Umbilical cord (tissue), 2 donors: ENCODE measurements around the gene POU2AF2. TPM values are rescaled to one million over a fixed set of nuclear protein-coding genes. Genes with fewer than 3 reads are reported as not detected.
"Not testable (repeated sequence)": the region's sequence is repeated elsewhere in the genome, so short reads cannot be mapped to it uniquely, and the experiment has no call there.

ENCODE experiments used
- DNase-seq: peaks from one replicate; pipeline ENCODE4 v3.0.0-alpha.2; 2015; ENCODE audit warnings: low spot score
- total RNA-seq: library from RNA; depleted of rRNA; stranded (reverse); fragments of >200 nt; gene quantifications from one replicate; pipeline ENCODE4 v1.2.3, GENCODE V29; 2014; ENCODE audit warnings: low replicate concordance; ENCODE audit not compliant: insufficient read depth

Gene POU2AF2
- total RNA-seq, 1 donor from 2014 or later: not detected

DNA sequence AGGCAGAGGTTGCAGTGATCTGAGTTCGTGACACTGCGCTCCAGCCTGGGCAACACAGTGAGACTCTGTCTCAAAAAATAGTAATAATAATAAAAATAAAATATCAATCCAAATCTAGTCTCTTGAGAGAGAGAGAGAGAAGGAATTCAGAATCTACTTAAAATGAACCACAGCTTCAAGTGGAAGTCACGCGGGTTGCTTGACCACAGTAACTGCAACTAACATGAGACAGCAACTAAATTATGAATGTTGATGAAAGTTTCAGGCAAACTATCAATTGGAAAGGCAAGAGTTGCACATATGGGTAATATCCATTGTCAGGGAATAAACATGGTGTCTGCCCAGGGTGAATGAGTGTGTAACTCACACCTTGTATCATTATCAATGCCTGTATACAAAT, 12.5 kb downstream of the POU2AF2 start:
- DNase-seq: no peak

DNA sequence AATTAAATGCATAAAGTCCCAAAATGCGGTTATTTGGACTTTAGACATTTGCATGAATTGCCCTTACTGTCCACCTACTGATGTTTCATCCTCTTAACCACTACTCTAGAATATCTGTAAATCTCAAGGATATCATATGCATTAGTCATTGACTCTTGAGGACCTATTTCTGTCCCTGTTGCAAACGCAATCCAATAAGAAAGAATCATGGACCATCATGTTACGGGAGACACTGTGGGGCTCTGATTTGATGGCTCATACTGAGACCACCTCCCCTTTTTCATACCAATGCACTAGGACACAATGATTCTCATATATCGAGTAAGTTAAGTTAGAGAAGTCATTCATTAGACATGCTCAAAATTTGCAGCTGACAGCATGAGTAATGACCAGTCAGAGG, 14.4 kb downstream of the POU2AF2 start:
- DNase-seq: no peak

DNA sequence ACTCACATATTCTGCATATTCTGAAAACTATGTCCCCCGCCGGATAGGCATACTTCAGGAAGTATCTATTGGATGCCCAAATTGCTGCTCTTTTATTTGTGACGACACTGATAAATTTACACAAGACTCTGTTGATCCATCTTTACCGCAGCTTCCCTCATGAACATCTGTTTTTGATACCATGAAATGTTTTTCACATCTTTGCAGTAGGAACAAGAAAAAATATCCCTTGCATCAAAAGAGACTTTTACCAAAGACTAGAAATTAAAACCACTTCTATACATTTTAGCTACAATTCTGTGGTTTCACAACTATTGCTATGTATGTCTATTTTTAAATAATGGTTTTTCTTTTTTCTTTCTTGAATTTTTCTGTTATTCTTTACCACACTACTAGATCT, 15.3 kb downstream of the POU2AF2 start:
- DNase-seq: no peak

GRCh38 chr11:111264646-111265045, 19.1 kb downstream of the POU2AF2 start:
- no peak for DNase-seq

- no peak for DNase-seq
Measured at GRCh38 chr11:111265421-111265820, 19.9 kb downstream of the POU2AF2 start.

DNA sequence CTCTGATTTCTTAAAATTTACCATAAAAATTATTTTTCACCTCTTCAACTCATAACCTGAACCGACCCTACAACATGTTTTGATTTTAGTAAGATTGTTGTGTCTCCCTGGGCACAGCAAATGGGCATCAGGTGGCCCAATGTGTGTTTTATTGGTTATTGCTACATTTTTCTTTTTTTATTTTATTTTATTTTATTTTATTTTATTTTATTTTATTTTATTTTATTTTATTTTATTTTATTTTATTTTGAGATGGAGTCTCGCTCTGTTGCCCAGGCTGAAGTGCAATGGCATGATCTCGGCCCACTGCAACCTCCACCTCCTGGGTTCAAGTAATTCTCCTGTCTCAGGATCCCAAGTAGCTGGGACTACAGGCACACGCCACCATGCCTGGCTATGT, 22.8 kb downstream of the POU2AF2 start:
- not testable (repeated sequence) for DNase-seq

DNA sequence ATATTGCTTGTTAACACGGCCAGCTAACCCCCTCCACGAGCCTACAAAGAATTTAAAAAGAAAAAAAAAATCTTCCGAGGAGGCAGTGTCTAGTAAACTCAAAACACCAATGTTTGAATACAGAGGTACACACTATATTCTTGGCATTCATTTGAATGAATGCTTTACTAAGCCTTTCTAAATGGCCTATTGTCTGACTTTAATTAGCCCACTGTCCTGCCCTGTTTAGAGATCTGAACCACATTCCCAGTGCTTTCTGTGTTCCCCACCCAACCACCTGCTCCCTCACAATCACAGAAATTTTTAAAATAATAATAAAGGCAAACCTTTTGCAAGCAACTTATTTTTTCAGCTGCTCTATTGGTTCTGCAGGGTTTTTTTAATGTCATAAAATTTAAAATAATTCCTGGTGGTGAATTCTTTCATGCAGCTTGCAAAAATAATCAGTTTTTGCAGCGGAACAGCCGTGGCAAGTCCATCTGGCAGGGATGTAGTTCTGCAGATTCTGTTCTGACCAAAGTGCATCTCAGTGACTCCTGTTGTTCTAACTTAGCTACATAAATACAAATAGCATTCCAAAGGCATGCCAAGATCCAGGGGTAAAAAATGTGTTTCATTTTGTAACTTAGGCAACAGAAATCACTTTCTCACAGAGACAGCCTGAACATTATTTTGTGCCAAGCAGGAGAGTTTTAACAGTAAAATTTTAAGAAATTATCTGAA, 23.8 kb downstream of the POU2AF2 start:
- peak; percentile 26 for DNase-seq

DNA sequence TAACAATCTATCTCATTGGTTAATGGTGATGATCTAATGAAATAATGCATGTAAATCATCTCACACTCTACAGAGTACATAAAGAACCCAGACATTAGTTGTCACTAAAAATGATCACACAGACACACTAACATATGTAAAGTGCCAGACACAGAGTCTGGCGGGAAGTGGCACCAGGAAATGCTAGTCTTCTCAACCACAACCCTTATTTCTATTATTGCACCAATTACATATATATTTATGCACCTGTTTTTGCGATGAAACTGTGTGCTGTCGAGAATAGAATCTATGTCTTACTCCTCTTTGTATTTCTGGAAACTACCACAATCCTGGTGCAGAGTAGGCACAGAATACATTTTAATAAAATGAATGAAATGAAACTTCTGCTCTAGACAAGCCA, 26.9 kb downstream of the POU2AF2 start:
- DNase-seq: no peak

GRCh38 chr11:111282562-111283075, 37.1 kb downstream of the POU2AF2 start:
- no peak for DNase-seq

DNA sequence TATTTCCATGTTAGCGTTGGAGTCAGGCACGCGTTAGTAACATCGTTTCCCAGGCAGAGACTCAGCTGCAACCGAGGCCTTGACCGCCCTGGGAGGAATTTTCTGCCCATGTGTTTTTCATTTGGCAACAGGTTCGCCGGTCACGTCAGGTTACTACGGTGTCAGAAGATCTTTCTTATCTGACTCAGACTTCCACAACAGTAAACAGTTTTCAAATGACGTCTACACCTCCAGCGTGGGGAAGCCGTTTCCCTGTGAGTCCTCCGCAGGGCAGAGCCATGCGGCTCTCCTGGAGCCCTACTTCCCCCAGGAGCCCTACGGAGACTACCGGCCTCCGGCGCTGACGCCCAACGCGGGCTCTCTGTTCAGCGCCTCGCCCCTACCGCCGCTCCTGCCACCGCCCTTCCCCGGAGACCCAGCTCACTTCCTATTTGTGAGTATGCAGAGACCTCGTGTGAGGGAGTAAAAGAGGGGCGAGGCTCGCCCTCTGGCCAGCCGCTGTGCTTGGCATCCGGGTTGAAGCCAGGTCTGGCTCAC, 38.5 kb downstream of the POU2AF2 start:
- no peak for DNase-seq

DNA sequence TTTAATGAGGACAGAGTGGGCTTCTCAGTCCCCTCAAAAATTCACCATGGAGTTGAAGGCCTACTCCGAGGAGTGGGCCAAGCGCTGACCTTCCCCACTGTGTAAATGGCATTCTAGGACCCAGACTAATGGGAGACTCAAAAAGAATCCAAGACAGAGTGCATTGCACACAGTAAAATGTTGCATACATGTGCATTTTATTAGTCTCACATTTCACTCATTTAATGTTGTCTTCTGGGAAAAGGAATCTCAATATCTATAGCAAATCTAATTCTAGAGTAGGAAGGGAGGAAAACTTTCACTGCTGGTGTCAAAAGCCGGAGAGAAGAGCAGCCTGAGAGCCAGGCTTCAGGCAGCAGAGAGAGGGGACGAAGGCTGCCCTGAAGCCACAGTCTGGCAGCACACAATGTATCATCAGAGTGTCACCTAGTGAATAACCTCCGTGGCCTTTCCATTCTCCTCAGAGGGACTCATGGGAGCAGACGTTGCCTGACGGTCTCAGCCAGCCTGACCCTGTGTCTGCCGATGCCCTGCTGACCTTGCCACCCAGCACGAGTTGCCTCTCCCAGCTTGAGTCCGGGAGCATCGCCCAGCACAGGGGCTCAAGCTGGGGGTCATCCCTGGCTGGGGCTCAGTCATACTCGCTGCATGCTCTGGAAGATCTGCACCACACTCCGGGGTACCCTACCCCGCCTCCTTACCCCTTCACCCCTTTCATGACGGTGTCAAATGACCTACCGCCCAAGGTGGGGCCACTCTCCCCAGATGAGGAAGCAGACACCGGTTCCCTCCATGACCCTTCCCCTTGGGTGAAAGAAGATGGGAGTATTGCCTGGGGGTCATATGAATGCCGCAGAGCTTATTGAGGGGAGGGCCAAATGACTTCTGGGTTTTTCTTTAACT, 39.9 kb downstream of the POU2AF2 start:
- no peak for DNase-seq

DNA sequence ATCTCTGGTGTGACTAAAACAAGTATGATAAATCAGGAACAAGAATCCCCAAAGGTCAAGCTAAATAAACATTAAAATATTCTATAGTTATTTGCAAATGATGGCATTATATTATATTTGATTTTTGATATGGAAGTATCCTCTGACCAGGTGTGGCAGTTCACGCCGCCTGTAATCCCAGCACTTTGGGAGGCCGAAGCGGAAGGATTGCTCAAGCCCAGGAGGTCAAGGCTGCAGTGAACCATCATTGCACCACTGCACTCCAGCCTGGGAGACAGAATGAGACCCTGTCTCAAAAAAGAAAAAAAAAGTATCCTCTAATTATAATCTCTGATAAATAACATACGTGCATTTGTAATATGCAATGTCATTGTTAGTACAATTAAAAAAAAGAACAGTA, 46.2 kb downstream of the POU2AF2 start:
- DNase-seq: no peak

DNA sequence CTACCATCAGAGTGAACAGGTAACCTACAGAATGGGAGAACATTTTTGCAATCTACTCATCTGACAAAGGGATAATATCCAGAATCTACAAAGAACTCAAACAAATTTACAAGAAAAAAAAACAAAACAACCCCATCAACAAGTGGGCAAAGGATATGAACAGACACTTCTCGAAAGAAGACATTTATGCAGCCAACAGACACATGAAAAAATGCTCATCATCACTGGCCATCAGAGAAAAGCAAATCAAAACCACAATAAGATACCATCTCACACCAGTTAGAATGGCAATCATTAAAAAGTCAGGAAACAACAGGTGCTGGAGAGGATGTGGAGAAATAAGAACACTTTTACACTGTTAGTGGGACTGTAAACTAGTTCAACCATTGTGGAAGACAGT, 46.9 kb downstream of the POU2AF2 start:
- not testable (repeated sequence) for DNase-seq

DNA sequence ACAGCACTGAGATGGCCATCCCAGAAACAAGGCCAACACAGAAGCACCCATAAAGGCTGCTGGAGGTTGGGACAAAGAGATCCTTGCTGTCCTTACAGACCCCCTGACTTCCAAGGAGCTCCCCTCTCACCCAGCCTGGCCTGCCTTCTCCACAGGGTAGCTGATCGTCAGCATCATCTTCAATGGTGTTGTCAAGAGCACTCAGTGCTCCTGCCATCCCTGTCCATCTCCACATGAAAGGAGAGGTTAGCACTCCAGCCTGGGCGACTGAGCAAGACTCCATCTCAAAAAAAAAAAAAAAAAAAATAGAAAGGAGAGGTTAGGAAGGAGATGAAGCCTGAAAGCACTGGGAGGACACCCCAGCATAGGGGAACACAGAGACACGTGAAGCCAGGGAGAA, 50.7 kb downstream of the POU2AF2 start:
- DNase-seq: no peak

DNA sequence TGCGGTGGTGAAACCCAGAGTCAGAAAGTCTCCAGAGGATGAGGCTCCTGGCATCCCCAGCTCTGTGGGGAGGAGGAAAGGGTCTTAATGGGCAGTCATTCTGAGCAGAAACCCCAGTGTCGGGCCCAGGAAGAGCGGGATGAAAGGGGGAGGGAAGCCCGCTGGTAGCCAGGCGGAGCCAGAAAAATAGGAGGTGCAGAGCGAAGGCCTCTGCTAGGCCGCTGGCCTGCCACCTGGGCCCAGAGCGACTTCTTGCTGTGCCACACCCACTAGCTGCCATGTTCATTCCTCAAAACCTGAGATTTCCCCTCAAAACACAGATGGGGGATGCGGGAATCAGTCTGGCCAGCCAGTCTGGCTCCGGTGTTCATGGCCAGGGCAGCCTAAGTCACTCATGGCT, 52.2 kb downstream of the POU2AF2 start:
- no peak for DNase-seq

- DNase-seq: no peak
Measured at GRCh38 chr11:111298413-111299100, 53.0 kb downstream of the POU2AF2 start, which contains the start of gene POU2AF3. Gene POU2AF3 (plus strand): TSS chr11:111298546. CDS start chr11:111298582, 36 bp downstream.

DNA sequence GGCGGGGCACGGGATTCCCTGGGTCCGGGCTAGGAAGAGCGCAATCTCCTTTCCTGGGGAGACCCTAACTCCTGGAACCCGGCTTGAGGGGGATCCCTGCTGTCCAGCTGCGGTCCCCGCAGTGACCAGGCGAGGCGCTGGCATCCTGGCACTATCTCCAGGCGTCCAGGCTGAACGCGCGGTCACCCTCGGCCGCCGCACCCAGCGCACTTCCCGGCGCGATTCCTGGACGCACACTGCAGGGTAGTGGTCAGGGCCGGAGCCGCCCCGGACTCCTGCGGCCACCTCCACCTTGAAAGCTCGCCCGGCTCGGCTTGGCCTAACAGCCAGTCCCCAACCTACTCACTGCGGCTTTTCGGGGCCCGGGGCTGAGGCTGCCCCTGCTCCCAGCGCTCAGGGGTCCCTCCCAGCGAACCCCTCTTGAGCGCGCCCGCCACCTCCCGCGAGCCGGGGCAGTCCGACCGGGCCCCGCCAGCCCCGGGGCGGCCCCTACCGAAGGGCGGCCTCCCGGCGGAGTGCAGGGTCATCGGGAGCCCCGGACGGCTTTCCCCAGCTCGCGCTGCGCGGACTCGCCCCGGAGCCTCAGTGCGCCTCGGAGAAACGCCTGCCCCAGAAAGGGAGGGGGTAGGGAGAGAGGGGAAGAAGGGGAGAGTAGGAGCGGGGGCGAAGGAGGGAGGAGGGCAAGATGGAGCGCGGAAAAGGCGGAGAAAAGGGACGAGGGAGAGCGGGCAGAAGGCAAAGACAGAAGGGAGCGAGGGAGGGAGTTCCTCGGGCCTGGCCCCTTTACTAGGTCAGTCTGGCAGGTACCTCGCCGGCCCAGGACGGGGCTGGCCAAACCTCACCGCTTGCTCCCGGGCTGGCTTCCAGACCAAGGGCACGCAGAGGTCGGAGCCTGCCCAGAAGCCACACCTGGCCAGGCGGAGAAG, 53.8 kb downstream of the POU2AF2 start:
- DNase-seq: peak; percentile 56

- DNase-seq: no peak
Measured at GRCh38 chr11:111300569-111300968, 55.0 kb downstream of the POU2AF2 start.

DNA sequence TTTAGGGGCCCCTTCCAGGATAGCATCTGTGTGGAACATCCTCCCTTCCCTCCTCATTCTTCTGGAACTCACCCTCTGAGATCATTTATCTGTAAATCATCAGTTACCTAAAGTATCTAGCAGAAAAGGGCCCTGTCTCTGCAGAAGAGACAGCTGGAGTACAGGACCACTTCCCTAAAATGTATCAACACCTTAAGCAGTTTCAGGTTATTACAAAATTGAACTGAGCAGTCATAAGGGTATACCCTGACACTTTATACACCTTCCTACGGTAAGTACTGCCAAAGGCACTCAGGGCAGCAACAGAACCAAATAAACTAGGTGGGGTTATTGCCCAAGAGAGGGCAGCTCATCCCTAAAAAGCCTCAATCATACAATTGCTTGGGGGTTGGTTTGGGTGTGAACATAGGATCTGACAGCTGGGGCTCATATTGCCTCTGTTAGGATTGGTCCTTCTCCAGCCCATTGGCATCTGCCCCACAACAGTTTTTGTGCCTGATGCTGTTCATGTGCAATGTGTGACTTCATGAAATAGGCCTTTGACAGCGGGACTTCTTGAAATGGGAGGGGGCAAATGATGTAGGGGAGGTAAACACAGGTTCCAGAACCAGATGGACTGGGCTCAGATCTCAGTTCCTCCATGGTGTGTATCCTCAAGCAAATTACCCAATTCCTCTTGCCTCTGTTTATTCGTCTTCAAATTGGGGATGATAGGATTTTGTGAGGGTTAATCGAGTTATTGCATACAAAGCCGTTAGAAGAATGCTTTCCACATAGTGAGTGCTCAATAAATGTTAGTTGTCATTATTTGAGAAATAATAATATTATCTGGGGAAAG, 55.7 kb downstream of the POU2AF2 start:
- DNase-seq: no peak

DNA sequence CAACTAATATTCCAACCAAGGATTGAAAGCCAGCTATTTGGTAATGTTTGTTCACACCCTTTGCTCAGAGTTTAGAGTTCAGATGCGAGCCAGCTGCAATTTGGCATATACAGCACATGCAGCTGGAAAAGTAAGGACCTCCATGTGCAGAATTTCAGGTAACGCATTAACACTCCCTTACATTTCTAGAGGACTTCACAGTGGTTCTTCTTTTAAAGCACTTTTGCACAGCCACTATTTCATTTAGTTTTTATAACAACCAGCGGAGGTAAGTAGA, 56.3 kb downstream of the POU2AF2 start:
- no peak for DNase-seq
